GM12878 (cell line): ENCODE results near the gene ADAT3. TPM values are rescaled to one million over a fixed set of nuclear protein-coding genes. Genes with fewer than 3 reads are reported as not detected.

Experiments used
- ATAC-seq: fragments of 200-7000 bp; cut with Tn5 transposase; 3 replicates; pipeline ENCODE4 v1.9.1; 2020; ENCODE audit warnings: mild to moderate bottlenecking, moderate library complexity
- BruUV-seq: library from RNA; stranded (reverse); fragments of 400-500 nt; replicated peaks from 2 replicates; lab custom pipeline; 2021; lab: Mats Ljungman, UMichigan
- CTCF ChIA-PET: fragments of 300-600 bp; sonication (Branson Sonifier 250); formaldehyde crosslinking; extraction: SDS; loops from one replicate; lab custom pipeline; 2021; ENCODE audit warnings: inconsistent platforms; lab: Yijun Ruan, JAX
- POLR2A ChIA-PET: fragments of 350-600 bp; formaldehyde crosslinking; extraction: SDS; loops from one replicate; lab custom pipeline; 2021; ENCODE audit warnings: inconsistent platforms; lab: Charles Lee
- RAD21 ChIA-PET: fragments of 300-600 bp; sonication (Branson Sonifier 250); formaldehyde crosslinking; loops from one replicate; lab custom pipeline; 2023; ENCODE audit warnings: antibody characterized with exemption; ENCODE audit not compliant: unreplicated experiment; lab: Charles Lee
- SMC1A ChIA-PET: fragments of 300-600 bp; sonication (Branson Sonifier 250); formaldehyde crosslinking; loops from one replicate; lab custom pipeline; 2023; ENCODE audit not compliant: unreplicated experiment, uncharacterized antibody; lab: Charles Lee
- DNase-seq: peaks from one replicate; pipeline ENCODE4 v3.0.0-alpha.2; 2011; ENCODE audit warnings: low read depth, low spot score
- FAIRE-seq: peaks from 3 replicates; lab custom pipeline; 2011; peaks lifted over from hg19 to GRCh38; lab: Jason Lieb, UNC
- H2AFZ ChIP-seq: 2 replicates; pipeline ENCODE4 v1.6.0; 2011; ENCODE audit warnings: low read depth, low read length, control low read depth; ENCODE audit not compliant: control insufficient read depth
- H3K27ac ChIP-seq: 2 replicates; pipeline ENCODE4 v1.5.1; 2011; ENCODE audit warnings: control low read depth; ENCODE audit not compliant: control insufficient read depth, insufficient read depth
- H3K27me3 ChIP-seq, 2 experiments: replicated peaks in 1 of 2; 2 replicates each; pipeline versions ENCODE4 v1.6.0 to v1.6.1; 2011; ENCODE audit warnings: low read length in 1 of 2; ENCODE audit not compliant: control insufficient read depth in 2 of 2, insufficient read depth in 2 of 2
- H3K36me3 ChIP-seq, 2 experiments: 2 replicates each; pipeline ENCODE4 v1.5.1; 2011; ENCODE audit warnings: low read length in 1 of 2; ENCODE audit not compliant: control insufficient read depth in 2 of 2, insufficient read depth in 2 of 2
- H3K4me1 ChIP-seq: 2 replicates; pipeline ENCODE4 v1.6.1; 2011; ENCODE audit warnings: mild to moderate bottlenecking, low read length, moderate library complexity, mixed read lengths; ENCODE audit not compliant: control insufficient read depth, insufficient read depth
- H3K4me2 ChIP-seq: 2 replicates; pipeline ENCODE4 v1.6.0; 2011; ENCODE audit warnings: control low read depth; ENCODE audit not compliant: control insufficient read depth, insufficient read depth
- H3K4me3 ChIP-seq: fragments of 200-600 bp; sonication (generic); 2 replicates; pipeline ENCODE4 v1.5.1; 2016
- H3K79me2 ChIP-seq: 2 replicates; pipeline ENCODE4 v1.6.0; 2011; ENCODE audit warnings: low read length; ENCODE audit not compliant: control insufficient read depth, insufficient read depth
- H3K9ac ChIP-seq: 2 replicates; pipeline ENCODE4 v1.8.0; 2011; ENCODE audit warnings: low read length, control low read depth, mixed read lengths; ENCODE audit not compliant: control insufficient read depth, insufficient read depth
- H3K9me3 ChIP-seq: replicated peaks from 3 replicates; pipeline ENCODE4 v1.5.1; 2011; ENCODE audit warnings: mild to moderate bottlenecking, low read length; ENCODE audit not compliant: control insufficient read depth, insufficient read depth
- H4K20me1 ChIP-seq: 2 replicates; pipeline ENCODE4 v1.6.0; 2011; ENCODE audit not compliant: control insufficient read depth, insufficient read depth
- BHLHE40 ChIP-seq, 2 experiments: fragments of 450-650 bp in 1 of 2; IDR thresholded peaks; 2 replicates each; pipeline ENCODE4 v1.6.1; 2011 to 2017; ENCODE audit warnings: low read depth in 2 of 2, borderline replicate concordance in 1 of 2, improper control_type of control experiment in 1 of 2, low read length in 1 of 2, mild to moderate bottlenecking in 1 of 2
- CBFB ChIP-seq: IDR thresholded peaks from 2 replicates; pipeline ENCODE4 v1.6.1; 2016; ENCODE audit warnings: antibody characterized with exemption, low read depth
- DPF2 ChIP-seq: fragments of 450-650 bp; IDR thresholded peaks from 2 replicates; pipeline ENCODE4 v1.6.1; 2017; ENCODE audit warnings: mild to moderate bottlenecking
- IKZF1 ChIP-seq: fragments of 450-650 bp; conservative IDR thresholded peaks from 2 replicates; pipeline ENCODE4 v1.6.1; 2017; ENCODE audit warnings: antibody characterized with exemption, mild to moderate bottlenecking
- POLR2A ChIP-seq: IDR thresholded peaks from 2 replicates; pipeline ENCODE4 v1.6.1; 2011; ENCODE audit warnings: low read depth, mild to moderate bottlenecking, low read length
- POLR2AphosphoS5 ChIP-seq: IDR thresholded peaks from 2 replicates; pipeline ENCODE4 v1.6.1; 2011; ENCODE audit warnings: mild to moderate bottlenecking, low read length, inconsistent platforms
- STAT1 ChIP-seq: fragments of 450-650 bp; conservative IDR thresholded peaks from 2 replicates; pipeline ENCODE4 v1.6.1; 2014; ENCODE audit warnings: antibody characterized with exemption, mild to moderate bottlenecking
- TAF1 ChIP-seq: IDR thresholded peaks from 2 replicates; pipeline ENCODE4 v1.6.1; 2011; ENCODE audit warnings: mild to moderate bottlenecking, low read depth, low read length, borderline replicate concordance
- ZNF24 ChIP-seq: fragments of 450-650 bp; IDR thresholded peaks from 2 replicates; pipeline ENCODE4 v1.6.1; 2017; ENCODE audit warnings: antibody characterized with exemption, mild to moderate bottlenecking
- WGBS: methylation state at CpG from one replicate; pipeline ENCODE4 v1.1.6; 2016; ENCODE audit warnings: low lambda C conversion rate; ENCODE audit not compliant: insufficient replicate concordance, insufficient coverage; ENCODE audit errors: missing lambda C conversion rate; 5-methylcytosine and 5-hydroxymethylcytosine counted together
- in situ Hi-C: fragments of 300-500 bp; cut with MboI; formaldehyde crosslinking; loops from 9 replicates; pipeline ENCODE4 v1.14.3; 2018; ENCODE audit warnings: mixed read lengths
- intact Hi-C: fragments of 100-400 bp; cut with micrococcal nuclease; formaldehyde crosslinking; loops from one replicate; pipeline ENCODE4 v1.14.2; 2022; ENCODE audit not compliant: unreplicated experiment
- polyA plus RNA-seq, 11 experiments: library from polyadenylated mRNA; depleted of rRNA in 4 of 11; unstranded in 6 of 11; stranded (reverse) in 5 of 11; fragments of >200 nt; fragmentation: Nextera tagmentation in 4 of 11; fragmentation: Illumina TruSeq in 1 of 11; extraction: Ambion mirVana in 4 of 11; extraction: Trizol in 1 of 11; gene quantifications; 1 replicate in 1 of 11; 2 replicates in 10 of 11; pipeline versions ENCODE4 v1.2.1 to v1.2.3, GENCODE V29; 2011 to 2016; ENCODE audit warnings: inconsistent platforms in 2 of 11, missing spikeins in 2 of 11, low read depth in 1 of 11
- total RNA-seq, 4 experiments: library from RNA; depleted of rRNA in 3 of 4; stranded (reverse); fragments of >200 nt in 3 of 4; fragmentation: Illumina TruSeq in 1 of 4; extraction: Trizol in 1 of 4; gene quantifications; 2 replicates each; pipeline versions ENCODE4 v1.2.1 to v1.2.3, GENCODE V29; 2013 to 2021

Gene ADAT3
- total and polyA plus RNA-seq, 10 of the 15 experiments (the other 5 are each of a cell fraction or from before 2014, with no cell fraction given): 0.27 to 11.8 (median 7.7) TPM; not detected in 3

GRCh38 chr19:1863328-1863637 is 41.9 kb upstream of the ADAT3 start, which contains the start of gene KLF16:
KLF16 (minus strand) TSS chr19:1863579; CDS start chr19:1863497, 82 bp downstream.
- RAD21 ChIA-PET: no interaction called here

More at GRCh38 chr19:1863328-1863637, 41.9 kb upstream of the ADAT3 start, which contains the start of gene KLF16:
- Histone ChIP-seq H3K4me3 (peak within 1 kb of the TSS; percentile 94), H3K79me2 (peaks cover 49% of the 10 kb centered on the region), H3K36me3 (no peaks in the 10 kb centered on the region)
- TF ChIP-seq POLR2AphosphoS5 (peak; percentile 78; the same call in 1 of the 2 replicates), ZNF24 (no peak), IKZF1 (peak; percentile 70; the same call in 1 of the 2 replicates), POLR2A (peak; percentile 81), TAF1 (peak; percentile 21; the same call in 1 of the 2 replicates), DPF2 (0 out of 2 replicates have a peak, but pooled peaks have one; percentile 7), BHLHE40 (IDR thresholded peaks at IDR 0.05; ENCODE audit: borderline replicate concordance in 1 of 2, low read depth in 2 of 2, low read length in 1 of 2) (peak in 1 of 2 experiments; percentile 17; a peak in 2 of 4 replicates), CBFB (no peak), STAT1 (no peak)
- TF ChIP-seq, all 136 proteins: peak for 6
- no peak for ATAC-seq
- Histone ChIP-seq H3K4me1 (peaks cover 8% of the 10 kb centered on the region), H4K20me1 (peaks cover 7% of the 10 kb centered on the region; the same call in 1 of the 2 replicates), H2AFZ (peak within 1 kb of the TSS; percentile 77), H3K9ac (peak within 1 kb of the TSS; percentile 96), H3K9me3 (no peaks in the 10 kb centered on the region), H3K27ac (peak within 1 kb of the TSS; percentile 95), H3K4me2 (peak within 1 kb of the TSS; percentile 81), H3K27me3 (no peaks in the 10 kb centered on the region)
- POLR2A ChIA-PET: no interaction called here
- FAIRE-seq: no peak
- DNase-seq: no peak
- WGBS: 0% methylated on average over 20 of the region's 63 CpGs
- no TSS peak for BruUV-seq
- CTCF ChIA-PET: no interaction called here
- intact Hi-C loops (no loop called here), in situ Hi-C loops (loop anchor here (25.0 kb wide), 1 partner anchor 1499 kb away; the partner anchor contains the start of gene NFIC)
- SMC1A ChIA-PET: no interaction called here
